HG02798 (cell line): ENCODE results near the gene POU6F2.

Experiments used
- ATAC-seq: cut with Tn5 transposase; IDR thresholded peaks from one replicate; pipeline ENCODE4 v1.9.1; 2021; ENCODE audit warnings: mild to moderate bottlenecking; ENCODE audit not compliant: unreplicated experiment, poor library complexity

POU6F2 gene

GRCh38 chr7:39102234-39102633 is 124.5 kb downstream of the POU6F2 start:
- no peak for ATAC-seq

DNA sequence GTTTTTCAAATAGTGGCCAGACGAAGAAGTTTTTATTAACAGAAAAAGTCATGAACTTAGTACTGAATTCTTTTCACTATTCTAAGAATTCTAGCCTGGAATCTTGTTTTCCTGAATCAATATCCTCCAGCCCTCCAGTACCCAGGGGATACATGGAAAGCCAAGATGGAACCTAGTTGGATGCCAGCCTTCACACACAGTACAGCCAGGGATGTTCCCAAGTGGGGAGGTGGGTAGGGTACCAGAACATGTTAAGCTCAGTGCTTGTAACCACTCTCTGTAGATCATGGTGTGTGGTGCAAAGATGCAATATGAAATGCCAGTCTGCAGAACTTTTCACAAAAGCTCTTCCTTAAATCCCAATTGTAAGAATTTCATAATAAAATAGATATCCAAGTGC is 128.0 kb downstream of the POU6F2 start:
- ATAC-seq = no peak

- ATAC-seq = no peak
Measured at GRCh38 chr7:39125846-39126245, 148.1 kb downstream of the POU6F2 start.

DNA sequence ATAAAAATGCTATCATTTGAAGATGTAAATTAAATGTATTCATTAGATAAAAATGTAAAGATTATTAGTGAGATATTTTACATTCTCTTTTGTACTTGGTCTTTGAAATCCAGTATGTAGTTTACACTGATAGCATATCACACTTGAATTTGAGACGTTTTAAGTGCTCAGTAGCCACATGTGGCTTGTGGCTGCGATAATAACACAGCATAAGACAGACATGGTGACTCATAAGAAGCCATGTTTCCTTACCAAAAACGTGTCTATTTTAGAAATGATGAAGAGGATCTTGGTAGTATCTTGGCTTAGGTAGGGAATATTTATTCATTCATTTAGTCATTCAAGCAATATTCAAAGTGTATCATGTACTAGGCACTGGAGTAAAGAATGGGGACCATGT is 149.3 kb downstream of the POU6F2 start:
- no peak for ATAC-seq

- no peak for ATAC-seq
Measured at GRCh38 chr7:39128287-39128843, 150.7 kb downstream of the POU6F2 start.

GRCh38 chr7:39130274-39130673 is 152.6 kb downstream of the POU6F2 start:
- no peak for ATAC-seq

- no peak for ATAC-seq
Measured at GRCh38 chr7:39130857-39131526, 153.3 kb downstream of the POU6F2 start.

DNA sequence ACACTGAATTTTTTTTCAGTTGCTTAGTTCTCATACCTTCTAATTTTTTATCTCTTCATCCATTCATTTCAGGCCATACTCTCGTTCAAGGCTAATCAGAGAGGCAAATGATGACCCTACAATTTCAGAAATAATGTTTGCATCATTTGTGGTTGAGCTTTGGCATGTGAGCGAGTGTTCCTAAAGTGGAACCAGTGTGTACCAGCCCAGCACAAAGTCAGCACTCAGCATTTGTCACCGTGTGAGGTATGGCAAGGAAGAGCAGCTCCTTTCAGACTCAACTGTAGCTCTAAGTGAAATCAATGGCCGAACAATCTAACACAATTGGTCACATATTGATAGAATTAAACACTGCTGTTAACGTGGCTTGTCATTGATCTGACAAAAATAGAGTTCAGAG is 154.6 kb downstream of the POU6F2 start:
- ATAC-seq = no peak

- no peak for ATAC-seq
Measured at GRCh38 chr7:39133088-39133487, 155.4 kb downstream of the POU6F2 start.

GRCh38 chr7:39137480-39137879 is 159.8 kb downstream of the POU6F2 start:
- ATAC-seq = no peak

DNA sequence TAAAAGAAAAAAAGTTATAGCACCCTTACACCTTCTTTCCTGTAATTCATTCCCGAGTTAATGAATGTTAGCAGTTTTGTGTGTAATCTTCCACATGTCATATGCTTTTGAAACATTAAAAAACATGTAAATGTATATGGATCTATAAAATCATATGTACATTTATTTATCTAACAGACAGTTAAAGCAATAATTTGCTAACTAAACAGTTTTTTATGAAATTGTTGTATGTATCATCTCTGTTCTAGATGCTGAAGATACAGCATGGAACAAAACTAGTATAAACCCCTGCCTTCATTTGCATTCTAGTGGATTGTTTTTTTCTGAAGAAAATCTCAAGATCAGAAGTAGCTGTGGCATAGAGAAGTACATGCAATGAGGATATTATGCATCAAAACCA is 165.0 kb downstream of the POU6F2 start:
- ATAC-seq = no peak

DNA sequence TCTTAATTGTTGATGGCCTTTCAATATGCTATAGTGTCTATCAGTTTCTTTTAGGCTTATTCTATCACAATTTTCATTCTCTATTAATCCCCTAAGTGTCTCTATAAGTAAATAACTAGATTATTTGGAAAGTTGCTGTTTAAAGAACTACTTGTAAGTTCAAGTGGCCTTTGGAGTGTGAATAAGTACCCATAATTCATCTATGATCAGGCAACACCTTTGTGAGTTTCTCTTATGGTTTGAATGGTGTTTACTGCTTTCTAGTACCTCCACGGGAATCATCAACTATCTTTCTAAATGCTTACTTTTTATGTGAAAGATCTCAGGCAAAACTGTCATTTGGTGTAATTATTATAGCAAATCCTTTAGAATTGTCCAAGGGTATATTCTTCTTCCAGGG is 166.7 kb downstream of the POU6F2 start:
- ATAC-seq = no peak

- ATAC-seq = no peak
Measured at GRCh38 chr7:39145283-39145682, 167.6 kb downstream of the POU6F2 start.

DNA sequence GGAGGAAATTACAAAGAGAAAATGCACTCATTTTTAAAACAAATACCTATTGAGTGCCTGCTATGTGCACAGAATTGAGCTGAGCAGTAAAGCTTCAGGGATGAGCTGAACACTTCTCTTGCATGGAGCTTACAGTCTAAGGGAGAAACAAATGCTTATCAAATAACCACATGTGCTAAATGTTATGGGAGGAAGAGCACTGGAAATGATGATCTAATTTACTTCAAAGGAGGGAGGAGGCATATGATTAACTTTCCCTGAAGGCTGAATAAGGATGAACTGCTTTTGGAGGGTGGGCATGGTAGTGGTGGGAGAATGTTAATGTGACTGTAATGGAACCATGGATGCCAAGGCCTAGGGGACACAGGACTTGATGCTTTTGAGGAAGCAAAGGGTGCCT is 168.2 kb downstream of the POU6F2 start:
- ATAC-seq = no peak

DNA sequence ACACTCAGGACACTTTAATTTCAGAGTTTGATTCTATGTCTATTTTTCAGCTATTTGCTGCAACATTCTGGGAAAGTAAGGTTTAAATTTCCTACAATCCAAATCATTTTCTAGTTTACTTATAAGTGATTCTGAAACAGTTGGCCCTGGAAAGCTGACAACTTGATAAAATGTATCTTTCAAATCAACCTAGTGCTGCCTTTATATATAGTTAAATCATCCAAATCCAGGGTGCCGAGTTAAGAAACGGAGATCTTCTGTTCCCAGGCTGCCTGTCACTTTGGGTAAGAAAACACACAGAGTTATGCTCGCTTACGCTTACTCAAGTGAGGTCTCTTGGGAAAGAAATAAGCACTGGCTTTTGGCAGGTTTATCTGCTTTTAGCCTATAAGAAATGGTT is 175.0 kb downstream of the POU6F2 start:
- no peak for ATAC-seq

- no peak for ATAC-seq
Measured at GRCh38 chr7:39153113-39153512, 175.4 kb downstream of the POU6F2 start.

GRCh38 chr7:39153647-39154046 is 175.9 kb downstream of the POU6F2 start:
- ATAC-seq = no peak

GRCh38 chr7:39154815-39155214 is 177.1 kb downstream of the POU6F2 start:
- no peak for ATAC-seq

GRCh38 chr7:39158367-39158766 is 180.7 kb downstream of the POU6F2 start:
- no peak for ATAC-seq

DNA sequence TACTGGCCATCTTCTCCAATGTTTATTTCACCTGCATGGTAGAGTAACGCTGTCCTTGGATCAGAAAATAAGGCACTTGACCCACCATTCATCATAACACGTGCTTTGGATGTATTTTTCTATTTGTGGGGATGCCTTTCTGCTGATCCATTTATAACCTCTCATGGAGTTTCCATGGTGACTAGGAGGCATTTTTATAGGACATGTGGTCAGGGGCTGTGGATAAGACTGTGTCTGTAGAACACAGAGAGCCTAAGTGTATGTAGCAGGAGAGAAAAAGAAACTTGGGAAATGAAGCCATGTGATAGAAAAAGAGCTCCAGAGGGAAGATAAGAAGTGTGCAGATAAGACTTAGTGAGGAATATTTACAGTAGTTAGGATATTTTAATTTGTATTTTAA is 184.2 kb downstream of the POU6F2 start:
- ATAC-seq = no peak

GRCh38 chr7:39164887-39165286 is 187.2 kb downstream of the POU6F2 start:
- ATAC-seq = no peak

DNA sequence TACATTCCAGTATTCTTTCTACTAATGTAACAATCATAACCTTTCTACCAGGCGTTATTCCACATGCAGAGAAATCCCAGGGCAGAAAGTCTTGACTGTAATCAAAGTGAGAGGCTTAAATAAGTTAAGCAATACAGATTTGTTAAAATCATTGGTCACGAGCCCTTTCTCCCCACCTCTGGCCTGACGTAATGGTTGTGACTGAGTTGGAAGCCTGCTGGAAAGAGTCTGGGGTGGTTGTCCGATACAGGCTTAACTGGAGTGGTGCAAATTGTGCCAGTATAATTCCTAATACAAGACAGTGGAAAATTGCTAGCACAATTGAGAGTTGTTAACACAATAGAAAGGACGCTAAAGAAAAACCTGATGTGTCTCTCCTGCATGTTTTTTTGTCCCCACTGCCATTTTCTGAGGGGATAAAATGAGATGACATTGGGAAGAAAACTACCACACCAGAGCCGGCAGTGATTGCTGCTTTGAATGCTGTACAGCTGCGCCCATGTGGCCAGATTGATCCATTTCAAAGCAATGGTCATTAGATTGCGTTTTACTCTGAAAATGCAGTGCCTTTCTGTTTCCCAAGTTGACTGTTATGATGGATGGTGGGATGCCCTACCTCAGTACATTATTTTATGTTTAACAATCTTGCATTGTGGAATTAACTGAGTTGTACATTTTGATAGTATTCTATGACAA is 190.8 kb downstream of the POU6F2 start:
- ATAC-seq = no peak
